GM18498 (cell line): ENCODE measurements around the gene OR11H6.
"Not testable (repeated sequence)": the region's sequence is repeated elsewhere in the genome, so short reads cannot be mapped to it uniquely, and the experiment has no call there.

ENCODE experiments used
- ATAC-seq: cut with Tn5 transposase; IDR thresholded peaks from one replicate; pipeline ENCODE4 v1.9.1; 2021; ENCODE audit warnings: mild to moderate bottlenecking, moderate library complexity; ENCODE audit not compliant: unreplicated experiment

OR11H6 gene

DNA sequence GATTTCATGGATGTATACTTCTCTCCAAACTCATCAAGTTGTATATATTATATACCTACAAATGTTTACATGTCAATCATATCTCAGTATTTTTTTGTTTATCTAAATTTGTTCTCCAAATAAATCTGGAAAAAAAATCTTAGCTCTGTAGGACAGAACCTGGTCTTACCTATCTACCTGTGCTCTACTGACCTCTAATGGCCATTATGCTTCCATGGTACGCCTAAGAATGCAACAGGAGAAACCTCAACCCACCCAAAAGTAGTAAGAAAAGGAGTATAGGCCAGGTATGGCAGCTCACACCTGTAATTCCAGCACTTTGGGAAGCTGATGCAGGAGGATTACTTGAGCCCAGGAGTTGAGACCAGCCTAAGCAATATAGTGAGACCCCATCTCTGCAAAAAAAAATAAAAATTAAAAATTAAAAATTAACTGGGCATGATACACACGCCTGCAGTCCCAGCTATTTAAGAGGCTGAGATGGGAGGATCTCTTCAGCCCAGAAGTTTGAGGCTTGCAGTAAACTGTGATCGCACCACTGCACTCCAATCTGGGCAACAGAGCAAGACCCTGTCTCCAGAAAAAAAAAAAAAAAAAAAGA lies 24.2 kb downstream of the OR11H6 start:
- ATAC-seq, result no peak

DNA sequence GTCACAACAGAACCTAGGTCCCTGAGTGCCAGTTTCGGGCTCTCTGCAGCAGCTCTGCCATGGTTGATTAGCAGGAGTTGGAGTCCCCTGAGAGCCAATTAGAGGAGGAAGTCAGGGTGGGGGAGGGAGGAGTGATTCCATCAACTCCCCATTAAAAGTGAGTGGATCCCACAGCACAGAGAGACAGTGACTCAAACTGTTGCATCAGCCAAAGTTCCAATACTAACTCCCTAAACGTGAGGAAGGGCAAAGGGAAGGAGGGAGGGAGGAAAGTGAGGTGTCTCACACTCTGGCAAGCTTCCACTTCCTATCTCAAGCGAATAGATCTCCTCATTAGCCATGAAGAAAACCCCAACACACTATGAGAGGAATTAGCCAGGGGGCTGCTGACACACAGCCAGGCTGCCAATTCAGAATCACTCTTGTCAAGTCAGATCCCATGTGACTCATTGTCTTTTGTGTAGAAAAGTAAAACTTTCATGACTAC lies 39.2 kb downstream of the OR11H6 start:
- no peak for ATAC-seq

DNA sequence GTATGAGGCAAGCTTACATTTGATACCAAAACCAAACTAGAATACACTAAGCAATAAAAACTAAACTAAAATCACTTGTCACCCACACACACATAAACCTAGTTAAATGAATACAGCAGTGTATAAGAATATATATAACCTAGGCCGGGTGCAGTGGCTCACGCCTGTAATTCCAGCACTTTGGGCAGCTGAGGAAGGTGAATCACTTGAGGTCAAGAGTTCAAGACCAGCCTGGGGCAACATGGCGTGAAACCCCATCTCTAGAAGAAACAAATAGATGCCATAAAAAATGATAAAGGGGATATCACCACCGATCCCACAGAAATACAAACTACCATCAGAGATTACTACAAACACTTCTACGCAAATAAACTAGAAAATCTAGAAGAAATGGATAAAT lies 40.9 kb downstream of the OR11H6 start:
- ATAC-seq, result not testable (repeated sequence)

DNA sequence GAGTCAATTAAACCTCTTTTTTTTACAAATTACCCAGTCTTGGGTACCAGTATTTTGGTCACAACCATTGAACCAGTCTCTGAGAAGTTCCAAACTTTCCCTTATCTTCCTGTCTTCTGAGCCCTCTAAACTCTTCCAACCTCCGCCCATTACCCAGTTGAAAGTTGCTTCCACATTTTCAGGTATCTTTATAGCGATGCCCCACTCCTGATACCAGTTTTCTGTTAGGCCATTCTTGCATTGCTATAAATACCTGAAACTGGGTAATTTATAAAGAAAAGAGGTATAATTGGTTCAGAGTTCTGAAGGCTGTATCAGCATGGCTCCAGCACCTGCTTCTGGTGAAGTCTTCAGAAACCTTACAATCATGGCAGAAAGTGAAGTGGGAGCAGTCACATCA lies 50.6 kb downstream of the OR11H6 start:
- no peak for ATAC-seq
